ENCODE measurements around the gene ADAD2. TPM values are rescaled to one million over a fixed set of nuclear protein-coding genes. Genes with fewer than 3 reads are reported as not detected.
"Not testable (repeated sequence)": the region's sequence is repeated elsewhere in the genome, so short reads cannot be mapped to it uniquely, and the experiment has no call there.

The ADAD2 gene
- polyA plus RNA-seq, 1 donor: 1.4 TPM

GRCh38 chr16:84196727-84197394 lies 5.9 kb downstream of the ADAD2 start:
- no peak for DNase-seq

- no peak for DNase-seq
Measured at GRCh38 chr16:84197466-84198128, 6.6 kb downstream of the ADAD2 start.

DNA sequence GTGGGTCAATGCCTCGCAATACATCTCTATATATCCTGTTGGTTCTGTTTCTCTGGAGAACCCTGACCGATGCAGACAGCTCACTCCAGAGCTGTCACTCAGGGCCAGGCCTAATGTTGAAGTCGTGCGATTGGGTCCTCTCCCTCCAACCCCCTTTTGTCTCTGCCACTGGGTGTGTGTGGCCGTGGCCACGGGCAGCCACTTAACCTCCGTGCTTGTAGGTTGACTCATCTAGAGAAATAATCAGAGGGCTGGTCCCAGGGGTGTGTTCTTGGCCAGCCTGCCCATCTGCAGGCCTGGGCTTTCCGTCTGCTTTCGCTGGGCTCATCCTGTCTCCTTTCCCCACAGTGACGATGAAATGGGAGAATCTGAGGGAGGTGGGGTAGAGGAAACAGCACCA lies 7.4 kb downstream of the ADAD2 start:
- DNase-seq: no peak

GRCh38 chr16:84199097-84199496 lies 8.1 kb downstream of the ADAD2 start:
- no peak for DNase-seq

DNA sequence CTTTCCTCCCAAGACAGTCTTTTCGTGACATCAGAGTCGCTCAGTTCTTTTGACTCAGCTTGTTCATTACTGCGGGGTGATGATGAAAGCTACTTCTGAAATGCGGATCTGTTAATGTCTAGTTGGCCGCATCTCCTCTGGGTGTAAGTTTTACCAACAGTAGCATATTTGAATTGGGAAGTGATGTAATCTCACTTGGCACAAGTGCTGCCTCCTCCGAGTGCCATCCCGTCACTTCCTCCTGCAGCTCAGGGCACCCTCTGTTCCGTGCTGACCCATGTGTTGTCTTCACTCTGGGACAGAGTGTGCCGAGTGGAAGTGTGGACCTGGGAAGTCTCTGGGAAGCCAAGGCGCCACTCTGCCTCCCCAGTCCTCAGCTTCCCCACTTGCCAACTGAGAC lies 8.9 kb downstream of the ADAD2 start:
- DNase-seq: no peak

GRCh38 chr16:84204551-84204950 lies 13.6 kb downstream of the ADAD2 start:
- DNase-seq: not testable (repeated sequence)

DNA sequence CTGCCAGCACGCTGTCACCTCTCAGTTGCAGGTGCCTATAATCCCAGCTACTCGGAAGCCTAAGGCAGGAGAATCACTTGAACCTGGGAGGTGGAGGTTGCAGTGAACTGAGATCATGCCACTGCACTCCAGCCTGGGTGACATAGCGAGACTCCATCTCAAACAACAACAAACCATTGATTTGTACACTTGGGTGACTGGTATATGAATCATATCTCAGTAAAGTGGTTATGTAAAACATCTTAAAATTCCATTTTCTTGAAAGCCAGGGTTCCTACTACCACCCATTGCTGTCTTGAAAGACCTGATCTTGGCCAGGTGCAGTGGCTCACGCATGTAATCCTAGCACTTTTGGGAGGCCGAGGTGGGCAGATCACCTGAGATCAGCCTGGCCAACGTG lies 14.2 kb downstream of the ADAD2 start:
- not testable (repeated sequence) for DNase-seq

GRCh38 chr16:84205976-84206691 lies 15.2 kb downstream of the ADAD2 start:
- no peak for DNase-seq

- no peak for DNase-seq
Measured at GRCh38 chr16:84207251-84207650, 16.3 kb downstream of the ADAD2 start.

GRCh38 chr16:84207879-84208278 lies 16.9 kb downstream of the ADAD2 start:
- no peak for DNase-seq

GRCh38 chr16:84209989-84210388 lies 19.0 kb downstream of the ADAD2 start:
- DNase-seq: no peak

GRCh38 chr16:84212154-84212553 lies 21.2 kb downstream of the ADAD2 start:
- no peak for DNase-seq

- DNase-seq: no peak
Measured at GRCh38 chr16:84212631-84213030, 21.7 kb downstream of the ADAD2 start.

- no peak for DNase-seq
Measured at GRCh38 chr16:84214451-84215066, 23.6 kb downstream of the ADAD2 start.

DNA sequence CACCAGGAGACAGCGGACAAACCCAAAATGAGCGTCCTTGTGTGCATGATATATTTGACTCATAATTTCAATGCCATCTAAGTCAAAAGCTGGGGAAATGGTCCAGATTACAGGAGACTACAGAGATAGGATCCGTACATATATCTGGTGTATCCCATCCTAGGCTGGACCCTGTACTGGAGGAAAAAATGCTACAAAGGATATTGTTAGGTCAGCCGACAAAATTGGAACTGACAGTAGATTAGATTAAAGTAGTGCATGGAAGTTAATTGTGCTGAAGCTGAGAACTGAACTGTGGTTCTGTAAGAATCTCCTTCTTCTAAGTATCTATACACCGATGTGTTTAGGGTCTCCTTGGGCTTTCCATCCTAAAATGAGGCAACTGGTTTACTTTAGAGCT lies 24.6 kb downstream of the ADAD2 start:
- no peak for DNase-seq

DNA sequence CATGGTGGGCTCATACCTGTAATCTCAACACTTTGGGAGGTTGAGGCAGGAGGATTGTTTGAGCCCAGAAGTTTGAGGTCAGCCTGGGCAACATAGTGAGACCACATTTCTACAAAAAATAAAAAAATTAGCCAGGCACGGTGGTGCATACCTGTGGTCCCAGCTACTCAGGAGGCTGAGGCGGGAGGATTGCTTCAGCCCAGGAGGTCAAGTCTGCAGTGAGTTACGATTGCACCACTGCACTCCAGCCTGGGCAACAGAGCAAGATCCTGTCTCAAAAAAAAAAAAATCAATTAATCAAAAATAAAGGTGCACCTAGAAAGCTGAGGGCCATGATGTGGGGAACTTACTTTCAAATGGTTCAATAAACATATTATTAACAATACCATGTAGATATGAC lies 25.2 kb downstream of the ADAD2 start:
- DNase-seq: not testable (repeated sequence)

DNA sequence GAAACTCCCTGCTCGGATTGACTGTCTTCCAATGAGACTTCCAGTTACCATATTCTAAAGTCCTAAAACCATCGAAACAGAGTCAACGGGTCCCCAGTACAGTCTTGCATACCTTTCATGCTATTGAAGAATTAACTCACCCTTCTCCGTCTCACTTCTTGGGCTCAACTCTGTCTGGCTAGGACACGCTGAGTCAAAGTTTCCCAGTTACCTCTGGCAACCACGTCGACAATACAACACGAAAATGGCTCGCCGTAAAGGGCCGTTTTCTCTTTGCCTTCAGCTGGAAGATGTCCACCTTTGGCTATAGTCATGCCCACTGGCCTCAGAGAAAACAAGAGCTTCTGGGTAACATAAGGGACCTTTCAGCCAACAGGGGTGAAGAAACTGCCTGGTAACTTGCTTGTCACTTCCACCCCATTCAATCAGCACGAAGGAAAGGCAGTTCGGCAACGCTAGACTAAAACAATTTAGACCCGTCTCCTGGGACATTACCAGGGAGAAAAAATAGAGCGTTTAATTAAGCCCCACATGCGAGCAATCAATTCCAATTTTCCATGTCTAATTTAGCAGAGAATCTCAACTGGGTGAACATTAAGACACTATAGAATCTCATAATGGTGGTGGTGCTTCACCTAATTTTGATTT lies 27.3 kb downstream of the ADAD2 start:
- no peak for DNase-seq

GRCh38 chr16:84218956-84219355 lies 28.0 kb downstream of the ADAD2 start:
- no peak for DNase-seq

GRCh38 chr16:84220851-84221250 lies 29.9 kb downstream of the ADAD2 start:
- DNase-seq: no peak

DNA sequence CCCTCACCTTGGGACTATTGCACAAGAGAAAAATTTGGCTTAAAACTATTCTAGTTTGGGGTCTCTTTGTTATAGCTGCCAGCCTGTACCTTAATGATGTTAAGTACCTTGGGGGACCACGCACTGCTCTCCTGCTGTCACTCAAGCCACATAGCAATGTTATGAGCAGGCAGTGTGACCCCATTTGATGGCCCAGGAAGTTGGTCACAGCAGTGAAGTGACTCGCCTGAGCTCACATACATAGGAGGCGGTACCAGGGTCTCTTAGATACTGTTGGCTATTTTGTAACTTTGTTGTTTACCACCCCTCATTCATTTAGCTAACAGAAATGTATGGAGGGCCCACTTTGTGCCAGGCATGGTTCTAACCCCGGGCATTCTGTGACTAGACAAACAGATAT lies 32.5 kb downstream of the ADAD2 start:
- DNase-seq: no peak

DNA sequence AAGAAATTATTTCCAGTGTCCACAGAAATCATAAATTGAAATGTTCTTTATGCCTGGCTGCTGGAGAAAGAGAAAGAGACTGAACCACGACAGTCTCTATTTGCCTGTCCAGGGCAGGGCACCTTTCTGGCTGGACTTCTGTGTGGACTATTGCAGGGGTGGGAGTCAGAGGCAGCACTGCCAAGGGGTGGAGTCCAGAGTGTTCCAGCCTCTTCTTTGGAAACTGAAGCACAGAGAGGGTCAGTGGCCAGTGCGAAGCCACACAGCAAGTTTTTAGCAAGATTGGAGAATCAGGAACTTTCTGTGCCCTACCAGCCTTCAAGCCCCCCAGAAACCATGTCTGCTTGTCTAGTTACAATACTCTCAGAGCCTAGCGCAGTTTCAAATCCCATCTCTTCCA lies 33.6 kb downstream of the ADAD2 start:
- DNase-seq: no peak

DNA sequence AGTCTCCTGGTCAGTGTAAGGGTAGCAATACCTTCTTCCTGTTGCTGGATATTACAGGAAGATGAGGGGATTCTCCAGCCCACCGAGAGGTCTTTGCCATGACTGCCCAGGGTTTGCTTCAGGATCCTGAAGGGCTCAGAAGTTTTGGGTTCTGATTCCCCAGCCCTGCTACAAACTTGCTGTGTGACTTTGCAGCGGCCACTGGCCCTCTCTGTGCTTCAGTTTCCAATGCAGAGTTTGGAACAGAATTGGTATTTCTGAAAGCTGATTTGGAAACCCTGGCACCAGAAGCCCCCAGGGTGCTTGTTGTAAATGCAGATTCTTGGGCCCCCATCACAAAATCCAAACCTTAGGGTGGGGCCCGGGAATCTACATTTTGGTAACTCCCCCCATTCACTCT lies 34.2 kb downstream of the ADAD2 start:
- no peak for DNase-seq

DNA sequence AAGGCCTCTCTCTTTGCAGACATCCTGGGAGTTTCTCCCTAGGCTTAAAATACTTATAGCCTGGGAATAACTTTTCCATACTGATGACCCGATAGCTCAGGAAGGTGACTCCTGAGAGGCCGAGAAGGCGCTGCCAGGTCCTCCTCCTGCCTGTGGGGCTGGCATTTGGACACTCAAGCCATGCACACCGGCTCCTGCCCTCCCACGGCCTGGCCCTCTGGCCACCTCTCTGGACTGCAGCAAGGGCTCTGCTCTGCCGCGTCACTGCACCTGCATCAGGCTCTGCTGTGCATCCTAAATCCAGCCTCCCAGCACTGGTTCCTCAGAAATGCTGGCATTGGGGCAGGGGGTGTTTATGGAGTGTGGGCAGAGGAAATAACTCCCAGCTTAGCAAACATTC lies 34.6 kb downstream of the ADAD2 start:
- DNase-seq: no peak
